Right renal pelvis (tissue), 4 donors: ENCODE data around the gene CDC5L. TPM values are rescaled to one million over a fixed set of nuclear protein-coding genes. Genes with fewer than 3 reads are reported as not detected.
A peak's percentile ranks its signal among the peaks of the same experiment; 100 is the strongest.
"Not testable (repeated sequence)": the region's sequence is repeated elsewhere in the genome, so short reads cannot be mapped to it uniquely, and the experiment has no call there.

ENCODE experiments used
- DNase-seq, 4 donors: peaks; one replicate each; pipeline ENCODE4 v3.0.0-alpha.2; 2013; ENCODE audit warnings: low read depth in 4 of 4, low spot score in 3 of 4, missing footprints in 1 of 4
- polyA plus RNA-seq, 4 donors: library from polyadenylated mRNA; unstranded; fragments of 120-200 nt; gene quantifications; one replicate each; pipeline ENCODE4 v1.2.1, GENCODE V29; 2013; ENCODE audit not compliant: insufficient read length in 4 of 4

CDC5L gene
- 10 to 100 TPM; 37.4 to 44.7 (median 43.8) TPM for polyA plus RNA-seq

DNA sequence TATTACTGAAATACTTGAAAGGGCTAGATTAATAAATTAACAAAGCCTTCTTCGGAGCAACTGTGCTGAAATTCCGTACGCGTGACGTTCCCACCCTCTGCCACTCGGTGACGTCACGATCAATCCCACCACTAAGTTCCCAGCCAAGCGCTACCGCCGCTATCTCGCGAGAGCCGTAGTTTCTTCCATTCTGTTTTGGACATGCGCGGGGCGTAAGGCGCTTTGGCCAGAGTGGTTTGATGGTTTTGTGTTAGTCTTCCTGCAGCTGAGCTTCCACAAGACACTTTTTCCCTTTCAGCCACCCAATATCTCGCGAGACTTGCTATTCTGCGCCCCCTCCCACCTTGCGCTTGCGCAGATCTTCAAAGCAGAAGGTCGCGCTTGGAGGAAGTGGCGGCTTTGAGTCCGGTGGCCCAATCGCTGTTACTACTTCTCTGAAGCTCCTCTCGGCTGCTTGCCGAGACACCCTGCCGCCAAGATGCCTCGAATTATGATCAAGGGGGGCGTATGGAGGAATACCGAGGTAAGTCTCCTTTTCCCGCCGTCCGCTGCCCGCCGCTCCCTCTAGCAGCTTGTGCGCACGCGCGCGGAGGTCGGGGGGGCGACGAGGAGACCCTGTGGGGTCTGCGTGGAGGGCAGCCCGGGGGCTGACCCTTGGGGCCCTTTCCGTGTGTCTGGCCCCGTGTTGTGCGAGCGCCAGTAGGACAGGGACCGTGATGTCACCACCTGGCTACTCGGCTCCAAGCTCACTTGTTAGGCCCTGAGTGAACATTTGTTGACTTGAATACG, at the start of gene CDC5L:
CDC5L (plus strand) TSS at position 361 of the 789 bp plus-strand sequence; CDS start at position 479, 118 bp downstream.
- DNase-seq = peak; percentile 95 to 99 (median 98)

DNA sequence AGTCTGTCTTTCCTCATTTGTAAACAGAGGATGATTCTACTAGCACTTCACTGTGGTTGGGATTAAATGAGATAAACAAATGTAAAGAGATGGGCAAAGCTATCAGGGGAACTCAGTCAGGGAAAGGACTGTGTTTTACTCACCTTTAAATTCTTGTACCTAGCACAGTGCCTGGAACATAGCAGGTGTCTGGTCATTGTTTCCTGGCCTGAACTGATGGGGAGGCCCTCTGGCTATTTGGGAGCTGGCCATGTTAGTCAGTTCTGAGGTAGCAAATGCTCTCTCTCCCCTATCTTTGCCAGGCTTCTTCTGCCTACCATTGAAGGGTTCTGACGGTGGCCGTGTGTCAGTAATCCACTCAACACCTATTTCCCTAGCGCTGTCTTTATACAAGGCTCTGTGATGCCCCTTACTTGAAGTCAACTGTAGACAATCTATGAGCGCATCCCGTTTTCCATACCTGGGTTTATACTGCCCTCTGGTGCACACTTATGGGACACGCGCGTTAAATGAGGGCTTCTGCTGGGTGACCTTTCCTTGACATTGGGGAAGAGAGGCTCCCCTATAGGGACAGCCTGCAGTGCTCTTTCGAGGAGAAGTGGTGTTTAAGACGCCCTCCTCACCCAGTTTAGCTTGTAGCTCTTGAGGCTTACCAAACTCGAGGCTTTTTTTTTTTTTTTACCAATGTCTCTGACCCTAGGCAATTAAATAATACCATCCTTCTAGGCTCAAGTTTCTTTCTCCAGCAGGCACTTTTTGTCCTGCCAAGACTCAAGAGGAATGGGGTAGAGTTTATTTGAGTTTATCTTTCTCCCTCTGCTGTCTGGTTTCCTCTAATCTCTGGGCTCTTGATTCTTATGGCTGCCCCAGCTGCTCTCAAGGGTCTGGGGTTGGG, 49.0 kb upstream of the CDC5L start:
- DNase-seq = peak in 2 of 4 donors; percentile 45 to 47

DNA sequence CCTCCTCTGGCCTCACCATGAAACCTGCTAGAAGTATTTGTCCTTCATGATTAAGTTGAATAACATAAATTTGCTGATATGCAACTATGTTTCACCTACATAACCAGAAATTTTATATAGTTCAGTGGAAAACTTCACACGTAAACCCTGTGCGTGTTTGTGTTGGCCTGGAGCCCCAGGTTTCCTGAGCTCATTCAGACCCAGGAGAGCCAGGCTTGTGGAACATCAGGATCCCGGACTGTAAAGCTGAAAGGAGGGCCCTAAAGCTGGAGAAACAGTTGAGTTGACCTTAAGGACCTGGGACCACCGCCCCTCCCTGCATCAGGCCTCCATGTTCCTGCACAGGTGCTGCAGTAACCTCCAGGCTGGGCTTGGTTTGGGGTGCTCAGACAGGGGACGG, 48.2 kb upstream of the CDC5L start:
- no peak for DNase-seq

DNA sequence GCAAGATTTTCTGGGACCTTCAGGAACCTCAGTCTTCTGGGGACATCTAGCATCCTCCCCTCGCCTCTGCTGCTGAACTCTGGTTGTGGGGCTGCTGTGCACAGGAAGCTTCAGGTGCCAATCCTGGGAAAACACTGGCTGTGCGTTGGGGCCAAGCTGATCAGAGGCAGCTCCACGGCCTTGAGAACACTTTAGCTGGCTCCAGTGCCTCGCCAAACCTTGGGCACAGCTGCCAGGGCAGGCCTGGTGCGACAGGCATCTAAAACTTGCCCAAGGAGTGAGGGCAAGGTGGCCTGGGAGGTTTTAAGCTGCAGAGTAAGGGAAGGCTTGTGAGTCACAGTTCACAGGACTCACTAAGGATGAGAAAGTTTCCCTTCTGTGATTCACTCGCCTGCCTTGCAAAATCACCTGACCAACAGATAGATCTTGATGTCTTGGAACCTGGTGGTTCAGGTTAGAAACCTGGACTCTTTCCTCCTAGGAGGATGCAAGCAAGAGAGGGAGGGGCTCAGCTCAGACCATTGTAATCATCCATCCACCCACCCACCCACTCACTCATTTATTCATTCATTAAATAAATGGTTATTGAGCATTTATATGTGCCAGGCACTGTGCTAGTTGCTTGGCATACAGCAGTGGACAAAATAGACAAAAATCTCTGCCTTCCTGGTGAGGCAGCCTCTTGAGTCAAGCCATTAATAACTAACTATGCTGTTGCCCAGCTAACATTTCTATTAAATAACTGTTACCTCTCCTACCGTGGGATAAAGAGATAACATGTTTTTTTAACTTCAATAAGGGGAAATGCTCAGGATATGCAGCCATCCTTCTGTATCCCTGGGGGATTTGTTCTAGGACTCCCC, 47.5 kb upstream of the CDC5L start:
- DNase-seq = no peak

DNA sequence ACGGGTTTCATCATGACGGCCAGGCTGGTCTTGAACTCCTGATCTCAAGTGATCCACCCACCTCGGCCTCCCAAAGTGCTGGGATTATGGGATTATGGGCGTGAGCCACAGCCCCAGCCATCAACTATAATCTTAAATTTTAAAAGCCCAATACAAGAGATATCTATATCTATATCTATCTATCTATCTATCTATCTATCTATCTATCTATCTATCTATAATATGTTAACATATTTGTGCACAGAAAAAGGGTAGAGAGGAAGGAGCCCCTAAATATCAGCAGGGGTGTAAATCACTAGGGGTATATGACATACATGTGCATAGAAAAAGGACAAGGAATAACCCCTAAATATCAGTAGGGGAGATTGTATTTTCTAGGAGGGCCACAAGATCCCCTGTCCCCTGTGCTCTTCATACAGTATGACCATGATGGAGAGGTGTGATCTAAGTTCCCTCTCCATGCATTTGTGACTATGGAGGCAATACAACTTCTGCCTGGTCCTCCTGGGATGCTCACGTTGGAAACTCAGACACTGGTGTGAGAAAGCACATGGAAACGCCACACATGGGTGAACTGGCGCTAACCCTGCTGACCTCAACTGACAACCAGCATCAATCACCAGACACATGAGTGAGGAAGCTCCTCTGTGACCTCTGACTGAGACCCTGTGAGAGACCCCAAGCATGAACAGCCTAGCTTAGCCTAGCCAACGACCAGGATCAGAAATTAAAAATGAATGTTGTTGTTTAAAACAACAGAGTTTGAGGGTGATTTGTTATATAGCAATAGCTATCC, 46.2 kb upstream of the CDC5L start:
- DNase-seq = peak in 1 of 4 donors; percentile 31

DNA sequence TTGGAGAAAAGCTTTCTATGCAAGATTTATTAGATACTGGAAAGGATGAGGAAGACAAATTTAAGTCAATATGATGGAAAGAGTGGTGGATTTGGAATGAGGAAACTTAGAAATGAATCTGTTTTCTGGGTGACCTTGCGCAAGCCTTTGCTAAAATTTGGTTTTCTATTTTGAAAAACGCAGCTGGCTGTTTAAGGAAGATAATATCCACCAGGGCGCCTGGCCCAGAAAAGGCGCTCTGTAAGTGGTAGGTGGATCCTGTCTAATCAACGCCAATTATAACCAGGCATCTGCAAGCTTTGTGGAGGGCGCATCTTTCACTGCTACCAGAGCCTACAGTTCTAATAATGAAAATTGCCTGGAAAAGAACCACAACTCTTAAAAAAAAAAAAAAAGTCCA, 45.5 kb upstream of the CDC5L start:
- no peak for DNase-seq

DNA sequence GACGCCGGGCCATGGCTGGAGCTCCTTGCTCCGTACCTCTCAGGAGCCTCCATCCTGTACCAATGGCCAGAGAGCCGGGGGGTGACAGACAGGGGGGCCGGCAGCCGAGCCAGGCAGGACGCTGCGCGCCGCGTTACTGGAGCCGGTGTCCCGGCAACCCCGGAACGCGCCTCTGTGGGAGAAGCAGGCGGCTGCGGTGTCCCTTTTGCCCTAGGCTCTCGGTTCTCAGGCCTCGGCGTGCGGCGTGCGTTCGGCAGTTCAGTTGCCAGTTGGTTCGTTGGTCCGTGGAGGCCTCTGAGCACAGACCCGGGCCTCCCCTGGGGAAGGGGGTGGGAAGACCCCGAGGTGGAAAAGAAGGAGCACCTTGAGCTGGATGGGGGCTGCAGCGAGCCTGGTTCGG, 45.0 kb upstream of the CDC5L start, which contains the start of gene SPATS1:
SPATS1 (plus strand) TSS at position 162 of the 400 bp plus-strand sequence. CDS start 446 bp downstream, outside the sequence.
- peak in 1 of 4 donors; percentile 10 for DNase-seq

DNA sequence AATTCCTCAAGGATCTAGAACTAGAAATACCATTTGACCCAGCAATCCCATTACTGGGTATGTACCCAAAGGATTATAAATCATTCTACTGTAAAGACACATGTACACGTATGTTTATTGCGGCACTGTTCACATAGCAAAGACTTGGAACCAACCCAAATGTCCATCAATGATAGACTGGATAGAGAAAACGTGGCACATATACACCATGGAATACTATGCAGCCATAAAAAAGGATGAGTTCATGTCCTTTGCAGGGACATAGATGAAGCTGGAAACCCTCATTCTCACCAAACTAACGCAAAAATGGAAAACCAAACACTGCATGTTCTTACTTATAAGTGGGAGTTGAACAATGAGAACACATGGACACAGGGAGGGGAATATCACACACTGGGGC, 40.7 kb upstream of the CDC5L start:
- DNase-seq = not testable (repeated sequence)

DNA sequence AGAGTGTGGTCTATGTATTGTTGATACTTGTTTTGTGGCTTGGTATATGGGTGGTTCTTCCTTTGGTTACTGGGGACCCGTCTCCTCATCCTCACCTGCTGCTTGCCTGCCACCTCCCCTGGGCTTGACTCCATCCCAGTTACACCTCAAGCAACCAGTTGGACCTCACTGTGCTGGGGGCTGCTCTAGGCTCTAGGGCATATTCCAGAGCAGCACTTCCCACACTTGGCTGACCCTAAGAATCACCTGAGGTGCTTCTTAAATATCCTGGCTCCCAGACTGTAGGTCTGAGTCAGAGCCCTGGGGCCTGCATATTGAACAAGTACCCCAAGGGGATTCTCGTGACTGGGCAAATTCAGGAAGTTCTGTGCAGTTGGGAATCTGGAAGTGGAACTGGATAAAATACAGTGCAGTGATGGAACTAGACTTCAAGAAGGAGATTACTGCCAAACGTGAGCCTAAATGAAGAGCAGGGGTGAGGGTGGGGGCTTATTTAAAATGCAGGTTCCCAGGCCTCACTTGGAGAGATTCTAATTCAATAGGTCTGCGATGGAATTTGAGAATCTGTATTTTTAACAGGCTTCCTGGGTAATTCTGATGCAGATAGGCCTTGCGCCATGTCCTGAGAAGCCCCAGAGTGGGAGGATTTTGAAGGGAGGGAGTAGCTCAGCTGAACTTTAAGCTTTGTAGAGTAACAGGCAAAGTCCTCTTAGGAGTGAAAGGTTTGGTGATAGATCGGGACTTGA, 37.4 kb upstream of the CDC5L start:
- DNase-seq = no peak

DNA sequence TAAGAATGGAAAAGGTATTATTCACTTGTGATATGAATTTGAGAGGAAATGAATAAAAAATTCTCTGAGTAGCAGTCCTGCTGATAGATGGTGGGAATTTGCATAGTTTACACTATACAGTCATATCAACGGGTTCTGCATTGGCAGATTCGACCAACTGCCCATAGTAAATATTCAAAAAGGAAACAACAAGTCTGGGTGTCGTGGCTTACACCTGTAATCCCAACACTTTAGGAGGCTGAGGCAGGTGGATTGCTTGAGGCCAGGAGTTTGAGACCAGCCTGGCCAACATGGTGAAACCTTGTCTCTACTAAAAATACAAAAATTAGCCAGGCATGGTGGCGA, 36.9 kb upstream of the CDC5L start:
- not testable (repeated sequence) for DNase-seq

DNA sequence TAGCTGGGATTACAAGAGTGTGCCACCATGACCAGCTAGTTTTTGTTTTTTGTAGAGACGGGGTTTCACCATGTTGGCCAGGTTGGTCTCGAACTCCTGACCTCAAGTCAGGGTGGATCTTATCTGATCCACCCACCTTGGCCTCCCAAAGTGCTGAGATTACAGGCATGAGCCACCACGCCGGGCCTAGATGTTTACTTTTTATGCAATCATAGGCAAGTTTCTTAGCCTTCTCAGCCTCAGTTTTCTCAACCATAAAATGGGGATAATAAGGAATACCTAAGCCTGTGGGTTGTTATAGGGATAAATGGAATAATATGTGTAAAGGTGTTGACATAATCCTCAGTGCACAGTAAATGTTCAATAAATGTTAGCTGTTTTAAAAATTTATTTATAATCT, 35.2 kb upstream of the CDC5L start:
- no peak for DNase-seq

DNA sequence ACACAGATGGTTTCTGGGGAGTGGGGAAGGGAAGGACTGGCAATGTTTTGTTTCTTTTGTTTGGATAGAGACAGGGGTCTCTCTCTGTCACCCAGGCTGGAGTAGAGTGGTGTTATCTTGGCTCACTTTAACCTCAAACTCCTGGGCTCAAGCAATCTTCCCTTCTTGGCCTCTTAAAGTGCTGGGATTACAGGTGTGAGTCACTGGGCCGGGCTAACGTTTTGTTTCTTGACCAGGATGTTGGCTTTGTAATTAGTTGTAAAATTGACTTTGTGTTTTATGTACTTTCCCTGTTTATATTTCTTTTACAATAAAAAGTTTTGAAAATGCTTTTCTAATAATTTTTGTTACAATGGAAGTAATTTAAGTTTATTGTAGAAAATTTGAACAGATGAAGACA, 34.2 kb upstream of the CDC5L start:
- no peak for DNase-seq

DNA sequence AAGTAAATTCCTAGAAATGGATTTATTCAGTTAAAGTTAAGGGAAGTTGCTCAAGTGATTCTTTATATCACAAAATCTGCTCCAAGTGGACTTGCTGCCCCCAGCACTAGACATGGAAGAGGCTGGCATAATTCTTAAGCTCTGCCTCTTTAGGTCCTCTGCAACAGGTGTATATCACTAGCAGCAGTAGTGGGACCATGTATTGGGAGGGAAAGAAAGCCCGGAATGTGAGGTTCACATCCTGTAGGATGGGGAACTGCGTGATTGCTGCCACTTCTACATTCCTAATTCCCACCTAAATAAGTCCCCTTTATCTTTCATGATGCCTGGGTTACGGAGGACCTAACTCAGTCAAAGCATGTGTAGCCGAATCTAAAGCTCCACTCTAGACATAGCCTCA, 31.9 kb upstream of the CDC5L start:
- no peak for DNase-seq

DNA sequence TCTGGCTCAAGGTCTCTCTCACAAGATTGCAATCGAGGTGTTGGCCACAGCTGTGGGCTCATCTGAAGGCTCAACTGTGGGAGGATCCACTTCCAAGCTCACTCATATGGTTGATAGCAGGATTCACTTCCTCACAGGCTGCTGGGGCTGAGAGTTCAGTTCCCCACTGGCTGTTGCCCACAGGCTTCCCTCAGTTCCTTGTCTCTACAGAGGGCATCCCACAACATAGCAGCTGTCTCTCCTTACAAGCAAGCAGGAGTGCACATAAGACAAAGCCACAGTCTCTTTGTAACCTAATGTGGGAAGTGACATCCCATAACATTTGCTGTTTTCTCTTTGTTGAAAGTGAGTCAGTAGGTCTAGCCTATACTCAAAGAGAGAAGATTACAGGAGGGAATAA, 31.0 kb upstream of the CDC5L start:
- DNase-seq = no peak

DNA sequence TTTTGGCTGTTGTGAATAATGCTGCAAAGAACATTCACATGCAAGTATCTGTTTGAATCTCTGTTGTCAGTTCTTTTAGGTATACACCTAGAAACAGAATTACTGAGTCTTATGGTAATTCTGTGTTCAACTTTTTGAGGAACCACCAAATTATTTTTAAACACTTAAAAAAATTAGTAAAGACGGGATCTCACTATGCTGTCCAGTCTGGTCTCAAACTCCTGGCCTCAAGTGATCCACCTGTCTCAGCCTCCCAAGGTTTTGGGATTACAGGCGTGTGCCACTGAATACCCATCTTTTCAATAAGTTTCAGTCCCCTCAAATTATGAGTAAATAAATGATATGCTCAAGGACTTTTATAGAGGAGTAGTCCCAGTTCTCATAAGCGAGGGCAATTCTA, 27.5 kb upstream of the CDC5L start:
- no peak for DNase-seq

DNA sequence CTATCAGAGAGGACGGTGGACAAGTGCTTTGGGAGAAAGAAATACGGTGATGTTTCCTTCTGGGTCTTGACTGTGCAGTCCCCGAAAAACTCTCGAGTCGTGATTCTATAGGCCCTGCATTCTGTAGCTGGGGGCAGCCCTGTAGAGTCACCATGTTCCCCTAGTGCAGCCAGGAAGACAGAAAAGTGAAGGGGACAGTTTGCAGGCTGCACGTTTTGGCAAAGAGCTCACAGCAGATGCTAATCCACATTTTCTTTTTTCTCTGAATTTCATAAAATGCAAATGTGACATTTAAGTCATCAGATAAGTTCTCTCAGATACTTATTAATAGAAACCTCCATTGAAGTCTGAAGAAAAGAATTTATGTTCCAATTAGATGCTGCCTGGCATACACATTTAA, 25.6 kb upstream of the CDC5L start:
- no peak for DNase-seq

DNA sequence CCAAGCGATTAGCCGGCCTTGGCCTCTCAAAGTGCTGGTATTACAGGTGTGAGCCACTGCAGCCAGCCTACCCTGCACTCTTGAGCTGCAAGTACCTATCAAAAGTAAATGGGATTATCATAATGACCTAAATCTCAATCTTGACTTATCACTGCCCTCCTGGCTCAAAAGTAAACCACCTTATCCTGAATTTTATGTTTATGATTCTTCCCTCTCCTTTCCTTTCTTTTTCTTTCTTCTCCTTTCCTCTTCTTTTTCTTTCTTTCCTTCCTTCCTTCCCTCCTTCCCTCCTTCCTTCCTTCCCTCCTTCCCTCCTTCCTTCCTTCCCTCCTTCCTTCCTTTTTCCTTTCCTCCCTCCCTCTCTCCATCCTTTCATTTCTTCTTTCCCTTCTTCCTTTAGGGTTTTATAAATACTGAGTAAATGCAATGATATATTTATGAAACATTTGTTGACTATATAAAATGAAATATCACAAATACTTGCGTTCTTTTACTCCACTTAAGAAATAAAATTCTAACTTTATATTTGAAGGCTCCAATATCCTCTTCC, 24.1 kb upstream of the CDC5L start:
- no peak for DNase-seq

DNA sequence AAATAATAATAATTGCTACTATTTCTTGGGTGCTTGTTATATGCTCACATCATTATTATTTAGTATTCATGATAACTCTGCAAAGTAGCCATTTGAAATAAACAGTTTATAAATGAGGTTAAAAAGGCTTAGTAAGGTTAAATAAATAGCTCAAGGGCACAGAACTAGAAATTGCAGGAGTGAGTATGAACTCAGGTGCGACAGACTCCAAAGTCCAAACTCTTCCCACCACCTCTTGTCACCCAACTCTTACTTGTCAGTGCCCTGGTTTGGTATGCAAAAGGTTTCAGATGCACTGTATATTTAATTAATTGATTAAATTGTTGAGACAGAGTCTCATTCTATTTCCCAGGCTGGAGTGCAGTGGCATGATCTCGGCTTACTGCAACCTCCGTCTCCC, 20.7 kb upstream of the CDC5L start:
- no peak for DNase-seq

DNA sequence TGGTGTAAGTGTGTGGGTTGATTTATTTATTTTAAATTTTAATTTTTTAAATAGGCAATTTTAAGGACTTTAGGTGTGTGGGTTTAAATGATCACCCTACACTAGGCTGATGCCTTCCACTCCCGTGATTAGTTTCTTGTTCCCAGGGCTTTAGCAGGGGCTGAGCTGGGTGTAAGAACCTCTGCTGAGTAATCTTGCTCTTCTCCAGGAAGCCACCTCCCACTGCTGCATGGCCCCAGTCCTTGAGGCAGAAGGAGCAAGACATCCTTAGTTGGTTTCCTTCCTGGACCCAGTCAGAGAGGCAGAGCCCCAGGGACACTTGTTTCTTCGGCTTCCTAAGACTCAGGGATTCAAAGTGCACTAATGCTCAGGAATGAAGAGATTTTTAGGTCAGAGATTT, 19.8 kb upstream of the CDC5L start:
- no peak for DNase-seq
